ENCODE measurements around the gene COBL. TPM values are rescaled to one million over a fixed set of nuclear protein-coding genes. Genes with fewer than 3 reads are reported as not detected.
"Not testable (repeated sequence)": the region's sequence is repeated elsewhere in the genome, so short reads cannot be mapped to it uniquely, and the experiment has no call there.

The COBL gene
- total RNA-seq, 3 donors from 2014 or later, result 2.2 to 37.3 (median 16.1) TPM

GRCh38 chr7:51210766-51211165 is 105.8 kb downstream of the COBL start:
- H3K27ac ChIP-seq, result no peak overlapping the region
- H3K9me3 ChIP-seq, result peaks cover 0 to 3% of the 10 kb centered on the region in 2 donors
- no peak for TF ChIP-seq CTCF (IDR thresholded peaks at IDR 0.05)
- TF ChIP-seq POLR2AphosphoS5 (IDR thresholded peaks at IDR 0.05), result no peak
- no peak for TF ChIP-seq POLR2A (IDR thresholded peaks at IDR 0.05)
- no peaks in the 10 kb centered on the region for H3K4me1 ChIP-seq
- no peaks in the 10 kb centered on the region for H3K36me3 ChIP-seq
- intact Hi-C loops (cut with DNase I; ENCODE audit: low total_unique reads), result no loop called here
- no peaks in the 10 kb centered on the region for H3K27me3 ChIP-seq
- no peak for DNase-seq (ENCODE audit: low spot score in 2 of 2)
- no peak overlapping the region for H3K4me3 ChIP-seq

- Histone ChIP-seq H3K36me3 (no peaks in the 10 kb centered on the region), H3K27me3 (no peaks in the 10 kb centered on the region), H3K4me3 (no peak overlapping the region), H3K27ac (no peak overlapping the region), H3K9me3 (peaks cover 0 to 5% of the 10 kb centered on the region in 2 donors), H3K4me1 (no peaks in the 10 kb centered on the region)
- no peak for DNase-seq (ENCODE audit: low spot score in 2 of 2)
- TF ChIP-seq POLR2A (IDR thresholded peaks at IDR 0.05), result no peak
- no peak for TF ChIP-seq POLR2AphosphoS5 (IDR thresholded peaks at IDR 0.05)
- TF ChIP-seq CTCF (IDR thresholded peaks at IDR 0.05), result no peak
- intact Hi-C loops (cut with DNase I; ENCODE audit: low total_unique reads), result no loop called here
Measured at GRCh38 chr7:51209426-51209825, 107.2 kb downstream of the COBL start.

GRCh38 chr7:51208125-51208524 is 108.5 kb downstream of the COBL start:
- peaks cover 0 to 15% of the 10 kb centered on the region in 2 donors for H3K9me3 ChIP-seq
- H3K4me1 ChIP-seq; H3K36me3 ChIP-seq; H3K27ac ChIP-seq; H3K4me3 ChIP-seq; intact Hi-C loops (cut with DNase I; ENCODE audit: low total_unique reads); DNase-seq (ENCODE audit: low spot score in 2 of 2); H3K27me3 ChIP-seq: not testable (repeated sequence)

- Histone ChIP-seq H3K36me3 (no peaks in the 10 kb centered on the region), H3K4me1 (no peaks in the 10 kb centered on the region), H3K9me3 (peaks cover 3 to 4% of the 10 kb centered on the region in 2 donors), H3K4me3 (no peak overlapping the region), H3K27ac (no peak overlapping the region), H3K27me3 (no peaks in the 10 kb centered on the region)
- TF ChIP-seq POLR2AphosphoS5 (IDR thresholded peaks at IDR 0.05) (no peak), CTCF (IDR thresholded peaks at IDR 0.05) (no peak), POLR2A (IDR thresholded peaks at IDR 0.05) (no peak)
- DNase-seq (ENCODE audit: low spot score in 2 of 2), result no peak
- intact Hi-C loops (cut with DNase I; ENCODE audit: low total_unique reads), result no loop called here
Measured at GRCh38 chr7:51198654-51199053, 118.0 kb downstream of the COBL start.

- TF ChIP-seq CTCF (IDR thresholded peaks at IDR 0.05) (no peak), POLR2AphosphoS5 (IDR thresholded peaks at IDR 0.05) (no peak), POLR2A (IDR thresholded peaks at IDR 0.05) (no peak)
Measured at GRCh38 chr7:51190969-51191368, 125.6 kb downstream of the COBL start.

GRCh38 chr7:51189777-51190176 is 126.8 kb downstream of the COBL start:
- no peak for DNase-seq (ENCODE audit: low spot score in 2 of 2)
- no peaks in the 10 kb centered on the region for H3K4me1 ChIP-seq
- no peak overlapping the region for H3K27ac ChIP-seq
- intact Hi-C loops (cut with DNase I; ENCODE audit: low total_unique reads), result no loop called here
- H3K36me3 ChIP-seq, result no peaks in the 10 kb centered on the region
- H3K27me3 ChIP-seq, result no peaks in the 10 kb centered on the region
- TF ChIP-seq CTCF (IDR thresholded peaks at IDR 0.05), result no peak
- no peak for TF ChIP-seq POLR2AphosphoS5 (IDR thresholded peaks at IDR 0.05)
- TF ChIP-seq POLR2A (IDR thresholded peaks at IDR 0.05), result no peak
- H3K9me3 ChIP-seq, result no peaks in the 10 kb centered on the region
- no peak overlapping the region for H3K4me3 ChIP-seq

More at GRCh38 chr7:51190969-51191368, 125.6 kb downstream of the COBL start:
- intact Hi-C loops (cut with DNase I; ENCODE audit: low total_unique reads), result no loop called here
- no peak overlapping the region for H3K27ac ChIP-seq
- H3K4me1 ChIP-seq, result no peaks in the 10 kb centered on the region
- H3K36me3 ChIP-seq, result no peaks in the 10 kb centered on the region
- no peaks in the 10 kb centered on the region for H3K27me3 ChIP-seq
- DNase-seq (ENCODE audit: low spot score in 2 of 2), result no peak
- H3K4me3 ChIP-seq, result no peak overlapping the region
- no peaks in the 10 kb centered on the region for H3K9me3 ChIP-seq
